Endothelial cell of umbilical vein (primary cell): ENCODE measurements around the gene SPDYE16. TPM values are rescaled to one million over a fixed set of nuclear protein-coding genes. Genes with fewer than 3 reads are reported as not detected.
A peak's percentile ranks its signal among the peaks of the same experiment; 100 is the strongest.
"Not testable (repeated sequence)": the region's sequence is repeated elsewhere in the genome, so short reads cannot be mapped to it uniquely, and the experiment has no call there.

Experiments
- BruUV-seq: library from RNA; stranded (reverse); fragments of 400-500 nt; replicated peaks from 2 replicates; lab custom pipeline; 2021; lab: Mats Ljungman, UMichigan
- CTCF ChIA-PET: fragments of 300-600, 350-600 bp; sonication (Branson Sonifier 250); formaldehyde crosslinking; loops from one replicate; lab custom pipeline; 2021; ENCODE audit warnings: antibody characterized with exemption, inconsistent platforms; lab: Charles Lee
- POLR2A ChIA-PET: fragments of 300-600, 350-600 bp; sonication (Branson Sonifier 250); formaldehyde crosslinking; loops from one replicate; lab custom pipeline; 2021; ENCODE audit warnings: antibody characterized with exemption, inconsistent platforms; lab: Charles Lee
- DNase-seq: peaks from one replicate; pipeline ENCODE4 v3.0.0-alpha.2; 2011; ENCODE audit warnings: low read depth, low spot score
- FAIRE-seq: peaks from 2 replicates; lab custom pipeline; 2011; peaks lifted over from hg19 to GRCh38; lab: Jason Lieb, UNC
- H2AFZ ChIP-seq: 2 replicates; pipeline ENCODE4 v1.6.0; 2012; ENCODE audit warnings: low read depth, low read length, control low read depth, inconsistent platforms
- H3K27ac ChIP-seq: 2 replicates; pipeline ENCODE4 v1.5.1; 2011; ENCODE audit warnings: low read depth, mild to moderate bottlenecking, control low read depth, low read length, moderate library complexity; ENCODE audit not compliant: insufficient read depth
- H3K27me3 ChIP-seq, 2 experiments: 2 replicates each; pipeline versions ENCODE4 v1.6.0 to v1.6.1; 2011; ENCODE audit warnings: low read length in 2 of 2, mixed read lengths in 1 of 2; ENCODE audit not compliant: control insufficient read depth in 2 of 2, insufficient read depth in 2 of 2
- H3K36me3 ChIP-seq, 2 experiments: 2 replicates in 1 of 2; 3 replicates in 1 of 2; pipeline ENCODE4 v1.5.1; 2011; ENCODE audit warnings: low read length in 2 of 2, mild to moderate bottlenecking in 1 of 2, moderate library complexity in 1 of 2; ENCODE audit not compliant: control insufficient read depth in 2 of 2, insufficient read depth in 2 of 2; ENCODE audit errors: extremely low read depth in 1 of 2
- H3K4me1 ChIP-seq: 3 replicates; pipeline ENCODE4 v1.5.1; 2011; ENCODE audit warnings: mild to moderate bottlenecking, low read length; ENCODE audit not compliant: control insufficient read depth, insufficient read depth; ENCODE audit errors: extremely low read depth
- H3K4me2 ChIP-seq: 2 replicates; pipeline ENCODE4 v1.6.1; 2011; ENCODE audit warnings: low read length, control low read depth, mixed read lengths; ENCODE audit not compliant: insufficient read depth
- H3K4me3 ChIP-seq, 3 experiments: fragments of 200-600 bp in 1 of 3; sonication (generic), shearing (Covaris generic) in 1 of 3; replicated peaks in 1 of 3; 2 replicates each; pipeline ENCODE4 v1.5.1; 2011 to 2016; ENCODE audit warnings: control low read depth in 3 of 3, low read length in 3 of 3, mild to moderate bottlenecking in 2 of 3, inconsistent platforms in 1 of 3, low read depth in 1 of 3, moderate library complexity in 1 of 3; ENCODE audit not compliant: insufficient read depth in 1 of 3
- H3K79me2 ChIP-seq: 2 replicates; pipeline ENCODE4 v1.6.0; 2012; ENCODE audit warnings: low read length, inconsistent platforms; ENCODE audit not compliant: control insufficient read depth, insufficient read depth
- H3K9ac ChIP-seq: replicated peaks from 2 replicates; pipeline ENCODE3; 2011; ENCODE audit warnings: low read length, control low read depth; ENCODE audit not compliant: insufficient read depth; ENCODE audit errors: extremely low read depth
- H3K9me1 ChIP-seq: replicated peaks from 3 replicates; pipeline ENCODE4 v1.6.0; 2011; ENCODE audit warnings: mild to moderate bottlenecking, low read length; ENCODE audit not compliant: control insufficient read depth, insufficient read depth; ENCODE audit errors: extremely low read depth
- H3K9me3 ChIP-seq: replicated peaks from 2 replicates; pipeline ENCODE4 v1.5.1; 2012; ENCODE audit warnings: low read length, inconsistent platforms; ENCODE audit not compliant: control insufficient read depth, insufficient read depth
- H4K20me1 ChIP-seq: replicated peaks from 2 replicates; pipeline ENCODE3; 2011; ENCODE audit warnings: mild to moderate bottlenecking, low read length; ENCODE audit not compliant: control insufficient read depth, insufficient read depth; ENCODE audit errors: extremely low read depth
- FOS ChIP-seq: IDR thresholded peaks from 2 replicates; pipeline ENCODE4 v1.6.1; 2011; ENCODE audit warnings: mild to moderate bottlenecking, low read length, moderate library complexity, borderline replicate concordance; ENCODE audit not compliant: insufficient read depth
- GATA2 ChIP-seq: IDR thresholded peaks from 2 replicates; pipeline ENCODE4 v1.7.0; 2011; ENCODE audit warnings: low read depth, mild to moderate bottlenecking, moderate library complexity, mixed read lengths, low read length; ENCODE audit not compliant: insufficient read length, insufficient read depth
- POLR2A ChIP-seq: IDR thresholded peaks from 2 replicates; pipeline ENCODE4 v1.6.1; 2012; ENCODE audit warnings: low read depth, mild to moderate bottlenecking, control low read depth, low read length
- POLR2AphosphoS5 ChIP-seq: IDR thresholded peaks from 2 replicates; pipeline ENCODE4 v1.6.1; 2012; ENCODE audit warnings: low read depth, mild to moderate bottlenecking, control low read depth, low read length, moderate library complexity; ENCODE audit not compliant: insufficient read depth
- dilution Hi-C: fragments of 300-500 bp; cut with MboI; formaldehyde crosslinking; loops from one replicate; pipeline ENCODE4 v1.15.0; 2019; ENCODE audit warnings: low sequenced_read_pairs; ENCODE audit not compliant: extremely low pct_ligation_motif_present
- intact Hi-C: fragments of 100-400 bp; cut with micrococcal nuclease; formaldehyde crosslinking; loops from one replicate; pipeline ENCODE4 v1.10.0; 2022
- polyA plus RNA-seq, 4 experiments: library from polyadenylated mRNA; depleted of rRNA in 3 of 4; stranded (reverse) in 3 of 4; unstranded in 1 of 4; fragments of >200 nt; gene quantifications; 2 replicates each; pipeline versions ENCODE4 v1.2.1 to v1.2.3, GENCODE V29; 2011 to 2012; ENCODE audit warnings: missing spikeins in 1 of 4
- total RNA-seq: library from RNA; stranded (reverse); gene quantifications from 2 replicates; pipeline ENCODE4 v1.2.3, GENCODE V29; 2021

The SPDYE16 gene
- total and polyA plus RNA-seq, 2 donors (not counting 3 experiments of a cell fraction or from before 2014, with no cell fraction given), result 0.03 to 0.22 TPM

DNA sequence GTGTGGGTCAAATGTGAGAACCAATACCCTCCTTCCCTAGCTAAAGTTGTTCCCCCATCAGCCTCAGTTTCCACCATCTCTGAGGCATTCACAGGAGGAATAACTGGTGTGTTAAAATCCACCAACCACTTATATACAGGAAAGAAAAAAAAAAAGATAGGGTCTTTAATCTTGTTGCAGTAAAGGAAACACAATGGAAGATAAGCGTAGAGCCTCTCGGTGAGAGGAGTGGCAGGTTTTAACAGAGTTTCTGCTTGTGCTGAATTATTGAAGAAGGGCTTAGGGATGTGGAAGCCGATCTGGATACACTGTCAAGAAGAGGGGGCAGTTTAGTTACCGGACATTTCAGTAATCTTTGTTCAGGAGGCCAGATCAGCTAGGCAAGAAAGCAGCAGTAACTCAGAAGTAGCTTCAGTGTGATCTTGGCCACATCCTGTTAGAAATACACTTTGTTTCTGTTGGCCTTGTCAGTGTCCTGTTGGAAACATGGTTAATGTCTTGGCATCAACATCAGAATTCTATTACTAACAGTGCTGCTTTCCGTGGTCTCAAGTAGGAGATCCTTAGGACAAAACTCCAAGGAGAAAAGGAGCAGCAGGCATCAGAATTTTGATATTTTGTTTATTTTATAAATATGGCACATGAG is 40.7 kb upstream of the SPDYE16 start:
- peak; percentile 91 for DNase-seq
- H3K79me2 ChIP-seq, result peaks cover 26% of the 10 kb centered on the region

DNA sequence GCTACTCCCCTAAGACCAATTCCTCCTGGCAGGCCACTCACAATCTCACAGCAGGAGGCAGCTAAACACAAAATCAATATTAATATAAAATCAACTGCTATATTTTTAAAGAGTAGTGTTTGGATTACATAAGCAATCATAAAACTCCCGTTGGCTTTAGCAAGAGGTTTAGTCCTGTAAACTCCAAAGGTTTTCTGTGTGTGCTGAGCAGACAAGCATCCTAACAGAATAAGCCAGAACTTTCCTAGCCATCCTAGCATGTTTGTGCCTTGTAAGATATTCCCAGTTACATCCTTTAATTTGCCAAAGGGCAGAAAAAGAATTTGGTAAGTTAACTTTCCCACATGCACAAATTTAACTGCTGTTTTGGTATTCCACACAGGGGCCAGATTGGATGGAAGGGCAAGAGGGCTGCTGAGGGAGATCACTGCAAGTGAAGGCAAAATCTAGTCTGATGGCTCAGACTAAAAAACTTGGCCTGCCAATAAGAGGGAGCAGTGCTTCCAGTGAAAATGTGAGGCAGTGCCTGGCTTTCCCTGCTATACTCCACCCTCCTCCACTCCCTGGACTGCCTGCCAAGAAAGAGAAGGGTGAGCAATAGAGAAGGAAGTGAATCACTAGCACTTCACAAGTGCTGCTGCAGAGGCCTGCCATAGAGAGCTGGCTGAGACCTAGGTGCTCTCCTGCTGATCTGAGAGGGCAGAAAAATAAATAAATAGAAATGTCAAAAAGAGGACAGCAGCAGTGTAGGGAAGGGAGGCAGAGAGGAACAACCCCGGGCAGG is 39.9 kb upstream of the SPDYE16 start:
- CTCF ChIA-PET, H3K27me3 ChIP-seq, intact Hi-C loops, H2AFZ ChIP-seq, POLR2A ChIA-PET, H4K20me1 ChIP-seq, H3K36me3 ChIP-seq, BruUV-seq, H3K9me3 ChIP-seq, H3K4me3 ChIP-seq, H3K9me1 ChIP-seq, dilution Hi-C loops: not testable (repeated sequence)
- Histone ChIP-seq H3K4me1 (peaks cover 57% of the 10 kb centered on the region), H3K27ac (peak overlapping the region; percentile 76), H3K9ac (peak overlapping the region; percentile 23), H3K4me2 (peak overlapping the region; percentile 52), H3K79me2 (peaks cover 26% of the 10 kb centered on the region)
- FAIRE-seq (peak; percentile 96), DNase-seq (peak; percentile 87)
- TF ChIP-seq POLR2AphosphoS5 (peak; percentile 33), FOS (peak; percentile 42)

More for the DNA sequence above, 40.7 kb upstream of the SPDYE16 start:
- H4K20me1 ChIP-seq, H3K9me1 ChIP-seq, intact Hi-C loops, POLR2A ChIA-PET, H2AFZ ChIP-seq, CTCF ChIA-PET, H3K36me3 ChIP-seq, H3K27me3 ChIP-seq, dilution Hi-C loops, H3K9me3 ChIP-seq: not testable (repeated sequence)
- Histone ChIP-seq H3K4me2 (peak overlapping the region; percentile 52), H3K4me3 (peak overlapping the region in 1 of 3 experiments; percentile 2), H3K4me1 (peaks cover 56% of the 10 kb centered on the region), H3K27ac (peak overlapping the region; percentile 76), H3K9ac (peak overlapping the region; percentile 23)
- TF ChIP-seq GATA2 (peak; percentile 11), POLR2A (peak; percentile 29), POLR2AphosphoS5 (peak; percentile 45)
- peak; percentile 81 for FAIRE-seq
- TSS peak; percentile 38 for BruUV-seq

DNA sequence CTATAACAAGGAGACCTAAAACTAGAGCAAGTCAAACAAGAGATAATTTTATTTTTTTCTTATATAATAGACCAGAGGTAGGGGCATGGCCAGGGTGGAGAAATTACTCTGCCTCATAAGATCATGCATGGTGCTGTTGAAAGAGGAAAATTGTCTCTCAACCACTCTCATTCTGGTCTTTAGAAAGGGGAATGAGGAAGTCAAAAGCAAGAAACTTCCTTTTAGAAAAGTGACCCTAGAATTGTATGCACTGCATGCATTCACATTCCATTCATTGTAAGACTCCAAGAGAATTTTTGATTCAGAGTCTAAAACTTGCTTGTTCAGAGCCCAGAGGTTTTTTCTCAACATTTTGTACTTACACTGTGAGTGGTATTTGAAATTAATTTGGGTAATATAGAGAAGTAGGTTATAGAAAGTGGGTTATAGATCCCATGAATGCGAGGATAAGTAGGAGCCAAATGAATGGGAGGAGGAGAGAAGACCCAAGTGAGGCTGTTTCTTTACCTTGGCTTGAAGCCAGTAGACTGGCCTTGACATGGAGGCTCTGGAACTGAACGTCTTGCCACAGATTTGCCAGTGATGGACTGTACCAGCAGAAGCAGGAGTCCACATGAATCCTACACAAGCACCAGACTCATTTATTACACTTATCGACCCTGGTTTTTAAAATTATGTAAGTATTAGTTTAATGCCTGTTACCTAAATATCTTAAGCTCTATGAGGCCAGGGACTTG is 33.0 kb upstream of the SPDYE16 start:
- peaks cover 22% of the 10 kb centered on the region for H3K79me2 ChIP-seq
- dilution Hi-C loops, H3K9me3 ChIP-seq, H2AFZ ChIP-seq, H3K27me3 ChIP-seq, CTCF ChIA-PET, BruUV-seq, H3K9ac ChIP-seq, H4K20me1 ChIP-seq, intact Hi-C loops, H3K4me3 ChIP-seq, H3K4me2 ChIP-seq, H3K36me3 ChIP-seq, H3K27ac ChIP-seq, H3K9me1 ChIP-seq, POLR2A ChIA-PET, FAIRE-seq: not testable (repeated sequence)
- peak; percentile 24 for DNase-seq
- H3K4me1 ChIP-seq, result peaks cover 21% of the 10 kb centered on the region
